Activated T-cell treated with anti-CD3 and anti-CD28 coated beads for 24 hours (primary cell): ENCODE results near the gene PTCSC3.

Experiments
- DNase-seq: peaks from one replicate; pipeline ENCODE4 v3.0.0-alpha.2; 2020; ENCODE audit warnings: low read depth

PTCSC3 gene

GRCh38 chr14:36176524-36176923 is at the start of gene PTCSC3:
Gene PTCSC3, minus strand, starts transcription at chr14:36176722.
- DNase-seq, result no peak

DNA sequence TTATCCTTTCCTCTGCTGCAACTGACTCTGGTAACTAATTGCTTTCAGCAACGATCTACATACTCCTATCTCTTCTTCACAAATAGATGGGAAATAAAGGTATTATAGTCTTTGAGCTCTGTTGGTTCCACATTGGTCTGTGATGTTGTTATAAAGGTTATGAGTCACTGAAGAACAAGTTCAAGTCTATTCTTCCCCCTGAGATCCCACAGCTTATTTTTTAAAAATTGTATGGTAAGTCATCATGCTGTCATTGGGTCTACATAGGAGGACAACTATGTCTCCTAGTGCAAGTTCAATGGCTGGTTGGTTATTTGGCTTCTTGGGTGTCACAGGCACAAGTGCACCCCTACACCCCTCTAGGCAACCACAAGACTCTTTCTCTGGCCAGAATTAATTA is 49.6 kb upstream of the PTCSC3 start:
- no peak for DNase-seq

GRCh38 chr14:36224176-36224575 is 47.7 kb upstream of the PTCSC3 start:
- no peak for DNase-seq

DNA sequence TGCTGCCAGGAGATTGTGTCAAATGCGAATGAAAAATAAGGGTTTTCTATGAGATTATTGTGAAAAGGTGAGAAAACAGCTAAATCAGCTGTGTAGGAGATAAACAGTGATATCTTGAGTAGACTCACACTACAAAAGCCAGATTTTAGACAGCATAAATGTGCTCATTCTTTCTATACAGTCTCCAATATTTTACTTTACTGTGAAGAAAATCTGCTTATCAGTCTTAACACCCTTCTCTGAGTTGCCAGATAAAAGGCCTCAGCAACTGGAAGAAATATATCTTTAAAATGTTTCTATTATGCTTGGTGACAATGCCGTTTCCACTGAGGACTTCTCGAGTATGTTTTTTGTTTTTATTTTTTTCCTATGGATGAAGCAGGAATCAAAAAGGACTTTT is 47.0 kb upstream of the PTCSC3 start:
- no peak for DNase-seq

DNA sequence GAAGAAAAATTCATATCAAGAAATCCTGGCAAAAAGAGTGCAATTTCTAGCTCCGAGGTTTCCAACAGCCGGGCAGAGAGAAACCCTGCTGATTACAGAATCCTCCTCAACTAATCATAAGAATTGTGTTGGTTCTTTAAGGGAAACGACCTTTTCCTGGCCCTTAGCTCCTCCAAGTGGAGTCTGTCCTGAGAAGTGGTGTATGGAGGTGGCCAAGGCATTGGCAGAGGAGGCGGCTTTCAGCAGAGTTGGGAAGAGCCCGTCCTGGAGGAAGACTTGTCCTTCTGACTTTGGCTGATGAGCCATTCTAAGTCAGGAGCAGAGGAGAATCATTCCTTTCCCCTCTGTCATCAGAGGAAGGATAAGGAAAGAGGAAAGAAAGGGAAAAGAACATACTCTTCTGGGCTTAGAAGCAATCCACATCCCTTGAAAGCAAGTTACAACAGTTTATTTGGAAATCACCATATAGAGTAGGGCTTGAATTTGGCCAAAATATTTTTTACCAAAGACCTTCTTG is 46.5 kb upstream of the PTCSC3 start:
- DNase-seq, result no peak

GRCh38 chr14:36222337-36222736 is 45.8 kb upstream of the PTCSC3 start:
- no peak for DNase-seq

GRCh38 chr14:36221112-36221511 is 44.6 kb upstream of the PTCSC3 start:
- no peak for DNase-seq

- no peak for DNase-seq
Observed at GRCh38 chr14:36217732-36218131, 41.2 kb upstream of the PTCSC3 start.

- DNase-seq, result no peak
Observed at GRCh38 chr14:36217027-36217426, 40.5 kb upstream of the PTCSC3 start.

DNA sequence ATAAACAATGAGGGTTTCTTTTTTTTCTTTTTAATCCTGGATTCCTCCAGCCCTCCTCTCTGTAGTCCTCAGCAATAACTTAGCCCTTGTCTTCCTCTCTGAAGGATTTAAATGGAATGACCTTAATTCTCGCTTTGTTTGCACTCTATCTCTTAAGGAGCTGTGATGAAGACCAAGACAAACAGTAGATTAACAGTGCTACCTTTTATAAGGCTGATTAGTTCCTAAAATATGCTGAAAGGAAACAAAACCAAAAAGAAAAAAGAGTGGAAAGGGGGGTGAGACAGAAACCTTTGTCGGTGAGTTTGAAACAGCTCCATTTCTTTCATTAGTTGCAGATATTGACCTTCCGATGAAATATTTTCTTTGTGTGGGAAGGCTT is 38.7 kb upstream of the PTCSC3 start:
- no peak for DNase-seq

DNA sequence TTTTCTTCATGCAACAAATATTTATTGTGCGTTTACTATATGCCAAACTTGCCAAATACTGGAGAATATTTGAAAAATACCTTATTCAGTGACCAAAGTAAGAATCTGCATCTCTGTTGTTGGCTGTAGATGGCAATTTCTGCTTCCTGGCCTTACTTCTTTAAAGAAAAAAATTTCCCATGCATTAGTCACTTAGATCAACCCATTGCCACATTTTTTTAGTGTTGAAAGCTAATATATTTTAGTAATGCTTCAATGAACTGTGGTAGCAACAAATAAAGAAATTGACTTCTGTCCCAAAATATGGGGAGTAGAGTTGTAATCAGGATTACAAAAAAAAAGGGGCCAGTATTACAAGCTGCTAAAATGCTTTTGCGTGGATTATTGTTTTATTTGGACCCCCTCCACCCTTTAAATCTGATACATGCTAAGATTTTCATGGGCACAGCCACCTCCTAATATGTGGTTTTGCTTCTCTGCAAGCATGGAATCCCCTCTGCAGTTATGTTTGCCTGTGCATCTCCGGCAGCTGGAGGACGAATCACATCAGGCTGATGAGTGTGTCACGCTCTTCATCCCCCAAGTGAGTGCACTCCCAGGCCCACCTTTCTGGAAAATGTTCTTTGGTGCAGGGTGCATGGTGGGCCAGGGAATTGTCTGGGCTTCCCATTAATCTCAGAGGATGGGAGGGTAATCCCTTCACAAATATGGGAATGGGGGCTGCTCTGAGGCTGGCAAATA is 38.1 kb upstream of the PTCSC3 start:
- no peak for DNase-seq

DNA sequence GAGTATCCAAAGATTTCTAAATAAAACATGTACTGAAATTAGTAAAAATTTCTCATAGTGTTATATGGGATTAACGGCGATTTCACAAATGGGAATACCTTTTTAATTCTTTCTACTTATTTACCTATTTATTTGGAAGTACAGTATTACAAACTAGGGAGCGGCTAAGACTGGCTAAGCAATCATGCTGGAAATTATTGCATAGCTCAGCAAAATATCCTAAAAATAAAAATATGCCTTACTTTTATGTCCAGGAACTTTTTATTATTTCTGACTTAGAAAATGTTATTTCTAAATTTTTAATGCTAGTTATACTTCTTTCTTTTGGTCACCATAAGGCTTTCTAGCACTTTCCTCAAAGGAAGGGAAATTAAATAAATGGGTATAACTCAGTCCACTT is 36.5 kb upstream of the PTCSC3 start:
- no peak for DNase-seq

DNA sequence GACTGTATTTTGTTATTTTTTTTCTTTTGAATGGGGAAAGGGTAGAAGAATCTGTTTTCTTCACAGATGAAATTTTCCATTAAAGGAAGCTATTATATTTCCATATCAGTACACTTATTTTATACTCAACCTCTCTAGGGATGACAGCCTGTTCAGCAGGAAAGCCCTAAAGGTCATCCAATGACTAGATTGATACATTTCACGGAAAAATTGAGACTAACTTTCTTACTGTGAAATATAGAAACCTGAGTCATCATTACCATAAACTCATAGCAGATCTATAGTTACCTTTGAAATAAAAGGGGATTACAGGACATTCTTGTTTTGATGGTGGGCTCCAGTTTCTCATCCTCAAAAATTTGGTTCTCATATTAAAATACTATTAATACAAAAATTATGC is 36.1 kb upstream of the PTCSC3 start:
- no peak for DNase-seq

DNA sequence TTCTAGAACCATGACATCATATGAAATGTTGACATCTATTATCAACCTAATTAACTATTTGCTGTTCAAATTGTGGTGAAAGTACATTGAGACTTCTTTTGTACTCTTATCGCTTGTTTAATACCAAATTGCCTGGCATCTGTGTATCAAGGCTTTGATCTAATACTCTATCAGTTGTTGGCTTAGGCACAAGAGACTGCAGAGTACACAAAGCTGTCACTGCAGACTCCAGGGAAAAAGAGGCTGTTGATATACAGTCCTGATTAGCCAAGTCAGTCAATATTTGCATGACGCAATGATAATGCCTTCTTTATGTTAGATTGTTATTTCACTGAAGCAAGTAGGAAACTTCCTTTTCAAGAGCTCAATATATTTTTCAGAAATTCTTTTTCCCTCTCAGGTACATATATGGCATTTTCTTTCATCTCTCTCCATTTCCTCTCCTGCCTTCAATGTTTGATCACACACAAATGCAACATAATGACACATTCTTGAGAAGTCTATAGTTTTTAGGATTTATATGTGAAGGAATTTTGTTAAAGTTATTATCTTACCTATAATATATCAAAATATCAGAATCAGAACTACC is 32.3 kb upstream of the PTCSC3 start:
- DNase-seq, result no peak

DNA sequence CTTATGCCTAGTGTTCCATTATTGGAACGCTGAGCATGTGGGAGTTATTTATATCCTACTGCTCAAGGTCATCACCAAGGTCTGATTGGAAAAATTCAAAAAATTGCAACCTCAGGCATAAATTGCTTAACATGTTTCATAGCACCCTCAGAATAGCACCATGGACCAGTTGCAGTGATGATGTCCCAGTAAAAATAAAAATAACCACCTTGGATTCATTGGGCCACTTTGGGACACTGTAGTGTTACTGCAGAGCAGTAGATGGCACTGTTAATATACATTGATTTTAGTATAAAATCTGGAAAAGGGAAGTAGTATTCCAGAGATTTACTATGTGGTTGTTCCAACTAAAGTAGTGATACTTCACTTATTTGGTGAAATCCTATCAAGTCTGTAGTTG is 31.0 kb upstream of the PTCSC3 start:
- DNase-seq, result no peak

GRCh38 chr14:36204461-36205073 is 28.0 kb upstream of the PTCSC3 start:
- DNase-seq, result no peak

DNA sequence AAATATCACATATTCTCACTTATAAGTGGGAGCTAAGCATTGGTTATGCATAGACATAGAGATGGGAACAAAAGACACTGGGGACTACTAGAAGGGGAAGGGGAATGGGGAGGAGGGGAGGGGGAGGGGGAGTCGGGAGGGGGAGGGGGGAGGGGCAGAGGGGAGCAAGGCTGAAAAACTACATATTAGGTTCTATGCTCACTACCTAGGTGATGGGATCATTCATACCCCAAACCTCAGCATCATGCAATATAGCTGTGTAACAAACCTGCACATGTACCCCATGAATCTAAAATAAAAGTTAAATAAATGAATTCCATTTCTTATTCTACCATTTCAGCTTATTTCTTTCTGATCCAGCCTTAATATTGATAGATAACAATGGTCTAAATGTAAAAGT is 21.9 kb upstream of the PTCSC3 start:
- no peak for DNase-seq

DNA sequence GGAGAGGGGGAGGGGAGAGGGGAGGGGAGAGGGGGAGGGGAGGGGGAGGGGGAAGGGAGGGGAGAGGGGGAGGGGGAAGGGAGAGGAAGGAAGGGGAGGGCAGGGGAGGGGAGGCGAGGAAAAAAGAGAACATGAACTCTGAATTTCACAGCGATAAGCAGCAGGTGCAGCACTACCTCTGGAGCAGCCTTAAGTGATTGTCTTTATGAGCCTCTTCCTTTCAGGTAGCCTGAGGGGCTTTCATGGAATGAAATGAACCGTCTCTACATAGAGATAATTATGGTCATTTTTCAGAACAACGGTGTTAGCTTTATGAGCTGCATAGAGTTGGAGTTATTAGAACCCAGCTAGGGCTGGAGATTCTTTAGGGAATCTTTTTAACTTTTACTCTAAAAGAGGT is 18.1 kb upstream of the PTCSC3 start:
- no peak for DNase-seq

DNA sequence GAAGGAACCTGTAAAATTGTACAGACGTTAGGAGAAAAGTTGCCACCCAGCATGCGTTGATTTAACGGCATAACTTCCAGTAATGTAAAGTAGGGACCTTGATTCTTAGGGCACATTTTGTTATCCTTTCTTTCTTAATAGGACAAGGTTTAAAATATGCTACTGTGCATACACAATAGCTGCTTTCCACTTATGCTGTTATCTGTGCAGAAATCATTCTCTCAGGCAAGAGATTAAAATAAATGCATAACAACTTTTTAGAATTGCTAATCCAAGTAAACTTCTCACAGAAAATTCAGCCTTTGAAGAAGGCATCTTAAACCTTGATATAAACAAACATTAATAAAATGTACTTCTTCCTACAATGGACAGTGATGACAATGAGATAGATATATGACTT is 16.0 kb upstream of the PTCSC3 start:
- DNase-seq, result no peak

DNA sequence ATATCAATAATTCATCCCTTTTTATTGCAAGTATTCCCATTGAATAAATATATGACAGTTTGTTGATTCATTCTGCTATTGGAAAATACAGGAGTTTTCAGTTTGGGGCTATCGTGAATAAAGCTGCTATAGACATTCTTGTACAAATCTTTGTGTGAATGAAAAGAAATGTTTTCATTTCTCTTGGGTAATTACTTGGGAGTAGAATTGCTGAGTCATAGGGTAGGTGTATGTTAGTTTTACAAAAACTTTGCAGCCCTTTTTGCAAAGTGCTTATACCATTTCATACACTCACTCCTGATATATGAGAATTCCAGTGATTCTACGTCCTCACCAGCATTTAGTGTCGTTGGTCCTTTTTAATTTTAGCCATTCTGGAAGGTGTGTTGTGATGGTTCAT is 6.9 kb upstream of the PTCSC3 start:
- no peak for DNase-seq

DNA sequence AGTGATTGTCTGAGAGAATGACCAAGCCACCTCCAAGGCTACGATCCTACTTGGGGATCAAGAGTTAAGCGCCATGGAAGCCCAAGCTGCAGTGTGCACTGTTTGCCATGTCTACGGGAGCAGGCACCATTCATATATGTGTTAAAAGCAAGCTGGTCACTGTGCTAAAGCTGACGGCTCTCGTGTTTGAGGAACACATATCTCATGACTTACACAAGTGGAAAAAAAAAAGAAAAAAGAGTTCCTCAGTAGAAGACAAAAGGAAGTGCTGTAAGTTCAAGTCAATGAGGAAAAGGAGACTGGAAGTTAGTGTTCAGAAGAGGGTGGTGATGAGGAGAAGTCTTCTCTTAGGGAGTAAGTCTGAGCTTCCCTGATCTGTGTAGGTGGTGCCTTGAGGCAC is 4.9 kb upstream of the PTCSC3 start:
- DNase-seq, result no peak

DNA sequence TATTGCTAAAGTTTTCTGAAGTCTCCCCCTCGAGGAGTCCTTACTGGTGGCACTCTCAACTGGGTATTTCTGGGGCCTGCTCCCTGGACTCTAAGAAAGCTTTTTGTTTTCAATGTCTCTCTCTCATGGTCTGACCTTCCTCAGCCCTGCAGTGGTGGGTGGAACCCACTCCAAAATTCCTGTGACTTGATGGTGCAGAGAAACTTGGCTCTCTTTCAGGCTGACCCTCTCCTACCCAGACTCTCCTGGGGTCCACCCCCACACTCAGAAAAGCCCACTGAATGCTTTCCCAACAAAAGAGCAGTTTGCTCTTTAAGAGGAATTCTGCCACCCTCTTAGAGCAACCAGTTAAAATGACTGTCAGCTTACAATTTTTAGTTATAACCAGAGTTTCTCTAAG is 967 bp upstream of the PTCSC3 start:
- DNase-seq, result no peak

DNA sequence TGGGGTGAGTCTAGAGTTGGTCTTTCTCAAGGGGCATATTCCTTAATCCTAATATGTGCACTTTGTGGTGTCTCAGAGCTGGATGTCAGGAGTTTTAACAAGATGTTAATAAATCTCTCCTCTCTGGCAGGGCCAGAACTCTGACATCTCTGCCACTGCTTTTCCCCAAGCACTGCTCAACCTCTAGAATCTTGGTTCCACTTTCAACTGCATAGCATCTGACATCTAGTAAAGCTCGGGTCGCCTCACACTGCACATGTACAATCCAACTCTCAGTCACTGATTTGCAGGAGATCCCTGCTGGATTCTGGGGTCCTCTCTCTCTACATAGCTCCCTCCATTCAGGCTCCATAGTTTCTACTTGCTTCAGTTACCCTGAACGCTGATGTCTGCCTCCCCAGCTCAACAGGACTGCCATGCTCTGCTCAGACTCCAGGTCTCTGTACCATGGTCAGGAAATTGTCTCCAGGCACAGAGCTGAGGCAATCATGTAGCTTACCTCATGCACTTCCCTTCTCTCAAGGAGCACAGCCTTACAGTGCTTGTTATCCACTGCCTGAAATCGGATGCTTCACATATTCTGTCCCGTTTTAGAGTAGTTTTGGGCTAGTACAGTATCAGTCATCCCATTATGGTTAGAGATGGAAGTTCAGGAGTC is 1.6 kb downstream of the PTCSC3 start:
- no peak for DNase-seq
